Activated T-cell treated with anti-CD3 and anti-CD28 coated beads, Interleukin-2, amount 50 U/mL, for 4 hours (primary cell): Measurements from ENCODE around the gene IL17REL. TPM values are rescaled to one million over a fixed set of nuclear protein-coding genes. Genes with fewer than 3 reads are reported as not detected.

ENCODE experiments used
- ATAC-seq, 2 donors: fragments of 200-7000 bp; cut with Tn5 transposase; one replicate each; pipeline ENCODE4 v1.10.0; 2021
- DNase-seq: peaks from one replicate; pipeline ENCODE4 v3.0.0-alpha.2; 2020
- H3K27me3 Mint-ChIP-seq: one replicate; pipeline ENCODE4 v1.8.0; 2021; ENCODE audit warnings: low read depth, mixed read lengths
- H3K36me3 Mint-ChIP-seq: one replicate; pipeline ENCODE4 v1.8.0; 2022; ENCODE audit warnings: mixed read lengths; ENCODE audit not compliant: insufficient read depth
- H3K4me1 Mint-ChIP-seq: one replicate; pipeline ENCODE4 v1.8.0; 2021; ENCODE audit warnings: low read depth, mixed read lengths
- H3K4me3 Mint-ChIP-seq: one replicate; pipeline ENCODE4 v1.8.0; 2021; ENCODE audit warnings: mild to moderate bottlenecking, moderate library complexity, mixed read lengths
- H3K9me3 Mint-ChIP-seq: one replicate; pipeline ENCODE4 v1.8.0; 2021; ENCODE audit warnings: mixed read lengths
- total RNA-seq, 3 donors: library from RNA; stranded (reverse); gene quantifications; one replicate each; pipeline ENCODE4 v1.2.1, GENCODE V29; 2021

Gene IL17REL
- total RNA-seq, 3 donors from 2014 or later, result 0.08 to 0.24 (median 0.13) TPM

GRCh38 chr22:49960159-49961004 lies 52.2 kb downstream of the IL17REL start, which contains the start of gene PIM3:
TSS of gene PIM3 (plus strand) at chr22:49960772. CDS start at chr22:49960948, 176 bp downstream.
- peak; percentile 77 to 78 for ATAC-seq
- H3K36me3 Mint-ChIP-seq, result peaks cover 24% of the 10 kb centered on the region
- peak; percentile 92 for DNase-seq
- peaks cover 18% of the 10 kb centered on the region for H3K4me1 Mint-ChIP-seq
- H3K4me3 Mint-ChIP-seq, result peak within 1 kb of the TSS; percentile 94
- no peaks in the 10 kb centered on the region for H3K9me3 Mint-ChIP-seq
- no peaks in the 10 kb centered on the region for H3K27me3 Mint-ChIP-seq

- no peaks in the 10 kb centered on the region for H3K27me3 Mint-ChIP-seq
- no peak for DNase-seq
- H3K4me1 Mint-ChIP-seq, result peaks cover 15% of the 10 kb centered on the region
These were observed 52.8 kb downstream of the IL17REL start for GRCh38 chr22:49959782-49960158.

GRCh38 chr22:49958931-49959781 lies 53.4 kb downstream of the IL17REL start:
- Mint-ChIP-seq H3K27me3 (no peaks in the 10 kb centered on the region), H3K9me3 (no peaks in the 10 kb centered on the region), H3K4me1 (peaks cover 12% of the 10 kb centered on the region), H3K36me3 (peaks cover 21% of the 10 kb centered on the region), H3K4me3 (peak overlapping the region; percentile 84)
- ATAC-seq, result no peak
- DNase-seq, result no peak

More at GRCh38 chr22:49959782-49960158, 52.8 kb downstream of the IL17REL start:
- no peaks in the 10 kb centered on the region for H3K9me3 Mint-ChIP-seq
- H3K4me3 Mint-ChIP-seq, result peak overlapping the region; percentile 84
- no peak for ATAC-seq
- peaks cover 22% of the 10 kb centered on the region for H3K36me3 Mint-ChIP-seq

- Mint-ChIP-seq H3K9me3 (no peaks in the 10 kb centered on the region), H3K4me1 (peaks cover 5% of the 10 kb centered on the region), H3K4me3 (peak overlapping the region; percentile 84), H3K27me3 (no peaks in the 10 kb centered on the region), H3K36me3 (peaks cover 14% of the 10 kb centered on the region)
- DNase-seq (no peak), ATAC-seq (no peak)
These were observed 54.1 kb downstream of the IL17REL start for GRCh38 chr22:49958366-49958921.

GRCh38 chr22:49957826-49958365 lies 54.7 kb downstream of the IL17REL start:
- no peak for DNase-seq
- ATAC-seq, result no peak
- peaks cover 10% of the 10 kb centered on the region for H3K36me3 Mint-ChIP-seq
- peaks cover 4% of the 10 kb centered on the region for H3K4me1 Mint-ChIP-seq
- H3K9me3 Mint-ChIP-seq, result no peaks in the 10 kb centered on the region
- no peak overlapping the region for H3K4me3 Mint-ChIP-seq
- H3K27me3 Mint-ChIP-seq, result no peaks in the 10 kb centered on the region

GRCh38 chr22:49956914-49957825 lies 55.4 kb downstream of the IL17REL start:
- ATAC-seq (no peak), DNase-seq (no peak)
- Mint-ChIP-seq H3K4me3 (no peak overlapping the region), H3K27me3 (no peaks in the 10 kb centered on the region), H3K4me1 (peaks cover 4% of the 10 kb centered on the region), H3K36me3 (peaks cover 5% of the 10 kb centered on the region), H3K9me3 (no peaks in the 10 kb centered on the region)

- ATAC-seq (no peak), DNase-seq (no peak)
- no peaks in the 10 kb centered on the region for H3K36me3 Mint-ChIP-seq
- no peaks in the 10 kb centered on the region for H3K27me3 Mint-ChIP-seq
- H3K4me3 Mint-ChIP-seq, result no peak overlapping the region
- peaks cover 4% of the 10 kb centered on the region for H3K4me1 Mint-ChIP-seq
- no peaks in the 10 kb centered on the region for H3K9me3 Mint-ChIP-seq
These were observed 56.2 kb downstream of the IL17REL start for GRCh38 chr22:49956418-49956770.

GRCh38 chr22:49955581-49956417 lies 56.8 kb downstream of the IL17REL start:
- ATAC-seq (no peak), DNase-seq (no peak)
- H3K36me3 Mint-ChIP-seq, result no peaks in the 10 kb centered on the region
- no peaks in the 10 kb centered on the region for H3K27me3 Mint-ChIP-seq
- H3K4me3 Mint-ChIP-seq, result no peak overlapping the region
- H3K4me1 Mint-ChIP-seq, result peaks cover 4% of the 10 kb centered on the region
- no peaks in the 10 kb centered on the region for H3K9me3 Mint-ChIP-seq

GRCh38 chr22:49954991-49955580 lies 57.5 kb downstream of the IL17REL start:
- Mint-ChIP-seq H3K4me1 (peaks cover 4% of the 10 kb centered on the region), H3K9me3 (no peaks in the 10 kb centered on the region), H3K36me3 (no peaks in the 10 kb centered on the region), H3K4me3 (no peak overlapping the region), H3K27me3 (no peaks in the 10 kb centered on the region)
- ATAC-seq (no peak), DNase-seq (no peak)

- ATAC-seq (no peak), DNase-seq (no peak)
- H3K27me3 Mint-ChIP-seq, result no peaks in the 10 kb centered on the region
- no peaks in the 10 kb centered on the region for H3K9me3 Mint-ChIP-seq
- no peak overlapping the region for H3K4me3 Mint-ChIP-seq
- H3K4me1 Mint-ChIP-seq, result peaks cover 4% of the 10 kb centered on the region
- H3K36me3 Mint-ChIP-seq, result no peaks in the 10 kb centered on the region
These were observed 58.2 kb downstream of the IL17REL start for GRCh38 chr22:49954354-49954753.

GRCh38 chr22:49953680-49954344 lies 58.8 kb downstream of the IL17REL start:
- ATAC-seq, result no peak
- Mint-ChIP-seq H3K4me3 (no peak overlapping the region), H3K4me1 (no peaks in the 10 kb centered on the region), H3K27me3 (no peaks in the 10 kb centered on the region), H3K9me3 (no peaks in the 10 kb centered on the region), H3K36me3 (no peaks in the 10 kb centered on the region)
- no peak for DNase-seq

GRCh38 chr22:49953027-49953679 lies 59.4 kb downstream of the IL17REL start:
- Mint-ChIP-seq H3K4me1 (no peaks in the 10 kb centered on the region), H3K36me3 (no peaks in the 10 kb centered on the region), H3K4me3 (no peak overlapping the region), H3K27me3 (no peaks in the 10 kb centered on the region), H3K9me3 (no peaks in the 10 kb centered on the region)
- DNase-seq (no peak), ATAC-seq (no peak)
